PC-3 (cell line): ENCODE results near the gene HHIPL2. TPM values are rescaled to one million over a fixed set of nuclear protein-coding genes. Genes with fewer than 3 reads are reported as not detected.
"Not testable (repeated sequence)": the region's sequence is repeated elsewhere in the genome, so short reads cannot be mapped to it uniquely, and the experiment has no call there.

Experiments
- ATAC-seq: fragments of 200-7000 bp; cut with Tn5 transposase; 2 replicates; pipeline ENCODE4 v1.9.1; 2020; ENCODE audit warnings: mild to moderate bottlenecking, moderate library complexity
- BruUV-seq: library from RNA; stranded (reverse); fragments of 400-500 nt; replicated peaks from 2 replicates; lab custom pipeline; 2021; lab: Mats Ljungman, UMichigan
- CTCF ChIA-PET: fragments of 300-600 bp; sonication (Branson Sonifier 250); formaldehyde crosslinking; loops from one replicate; lab custom pipeline; 2022; ENCODE audit warnings: antibody characterized with exemption; lab: Charles Lee
- POLR2A ChIA-PET: fragments of 300-600 bp; sonication (Branson Sonifier 250); formaldehyde crosslinking; loops from one replicate; lab custom pipeline; 2022; ENCODE audit warnings: antibody characterized with exemption; ENCODE audit not compliant: unreplicated experiment; lab: Charles Lee
- DNase-seq: peaks from one replicate; pipeline ENCODE4 v3.0.0-alpha.2; 2015
- H2AFZ ChIP-seq: fragments of 300-600 bp; sonication (generic); 2 replicates; pipeline ENCODE4 v1.6.0; 2016; ENCODE audit warnings: antibody characterized with exemption, low read length
- H3F3A ChIP-seq: fragments of 300-600 bp; sonication (generic); one replicate; pipeline ENCODE4 v1.6.0; 2017; ENCODE audit warnings: antibody characterized with exemption, low read length, control low read depth, mild to moderate bottlenecking; ENCODE audit not compliant: unreplicated experiment
- H3K27ac ChIP-seq: fragments of 300-600 bp; sonication (generic); 2 replicates; pipeline ENCODE4 v1.5.1; 2016; ENCODE audit warnings: mild to moderate bottlenecking, low read length
- H3K27me3 ChIP-seq: fragments of 300-600 bp; sonication (generic); 2 replicates; pipeline ENCODE4 v1.6.1; 2016; ENCODE audit warnings: low read length, mixed read lengths
- H3K36me3 ChIP-seq: fragments of 300-600 bp; sonication (generic); 2 replicates; pipeline ENCODE4 v1.6.1; 2016; ENCODE audit warnings: low read depth, mixed run types, low read length, mixed read lengths
- H3K4me1 ChIP-seq: fragments of 300-600 bp; sonication (generic); 2 replicates; pipeline ENCODE4 v1.5.1; 2016; ENCODE audit warnings: low read length; ENCODE audit not compliant: insufficient read depth
- H3K4me2 ChIP-seq: fragments of 300-600 bp; sonication (generic); 2 replicates; pipeline ENCODE4 v1.6.0; 2016; ENCODE audit warnings: low read length
- H3K4me3 ChIP-seq: fragments of 300-600 bp; sonication (generic); 2 replicates; pipeline ENCODE4 v1.5.1; 2016; ENCODE audit warnings: mild to moderate bottlenecking, low read length, mixed read lengths
- H3K79me2 ChIP-seq: fragments of 300-600 bp; sonication (generic); 2 replicates; pipeline ENCODE4 v1.6.1; 2017; ENCODE audit warnings: low read length, mixed read lengths
- H3K9ac ChIP-seq: fragments of 300-600 bp; sonication (generic); 2 replicates; pipeline ENCODE4 v1.6.0; 2016; ENCODE audit warnings: mild to moderate bottlenecking, low read length
- H3K9me2 ChIP-seq: fragments of 300-600 bp; sonication (generic); replicated peaks from 2 replicates; pipeline ENCODE4 v1.6.1; 2016; ENCODE audit warnings: mixed run types, low read length, mixed read lengths
- H3K9me3 ChIP-seq: fragments of 300-600 bp; sonication (generic); 2 replicates; pipeline ENCODE4 v1.6.1; 2016; ENCODE audit warnings: low read length, mixed read lengths
- H4K20me1 ChIP-seq: fragments of 300-600 bp; sonication (generic); 2 replicates; pipeline ENCODE4 v1.6.1; 2016; ENCODE audit warnings: low read length, mixed read lengths
- intact Hi-C: fragments of 100-400 bp; cut with micrococcal nuclease; formaldehyde crosslinking; loops from 2 replicates; pipeline ENCODE4 v1.9.0; 2023
- total RNA-seq: library from RNA; depleted of rRNA; stranded (reverse); fragments of >200 nt; gene quantifications from 2 replicates; pipeline ENCODE4 v1.2.3, GENCODE V29; 2014; rRNA removed

Gene HHIPL2
- total RNA-seq, 1 experiment from 2014 or later, result 1.2 TPM

- H2AFZ ChIP-seq, H3K27me3 ChIP-seq, POLR2A ChIA-PET, H3K4me3 ChIP-seq, ATAC-seq, H3K9me3 ChIP-seq, DNase-seq, H3K9me2 ChIP-seq, H3K4me1 ChIP-seq, H3K36me3 ChIP-seq, H3K79me2 ChIP-seq, H4K20me1 ChIP-seq, H3F3A ChIP-seq, H3K4me2 ChIP-seq, BruUV-seq, CTCF ChIA-PET, H3K27ac ChIP-seq, H3K9ac ChIP-seq, intact Hi-C loops: not testable (repeated sequence)
Measured at GRCh38 chr1:222473717-222474116, 74.2 kb downstream of the HHIPL2 start.

GRCh38 chr1:222472776-222473540 is 74.9 kb downstream of the HHIPL2 start:
- H4K20me1 ChIP-seq, H3K9me3 ChIP-seq, H3K27me3 ChIP-seq, intact Hi-C loops, H3K79me2 ChIP-seq, DNase-seq, H3K4me2 ChIP-seq, H3K4me3 ChIP-seq, H3K27ac ChIP-seq, H3K4me1 ChIP-seq, H2AFZ ChIP-seq, POLR2A ChIA-PET, H3K9ac ChIP-seq, H3K9me2 ChIP-seq, H3F3A ChIP-seq, ATAC-seq, H3K36me3 ChIP-seq, BruUV-seq: not testable (repeated sequence)
- CTCF ChIA-PET, result interaction anchor here (0.5 kb wide), 1 partner anchor 92 kb away, joined by 3 read pairs; no protein-coding TSS in a partner anchor

Other genes starting within 250 kb of the HHIPL2 start
- 27.9 and 29.4 TPM in 2 replicates for gene TAF1A, start 41.8 kb upstream of the HHIPL2 start, total RNA-seq
- 50.8 and 69.3 TPM in 2 replicates for gene MIA3, start 70.0 kb upstream of the HHIPL2 start, total RNA-seq
- gene AIDA, start 164.4 kb upstream of the HHIPL2 start, total RNA-seq, result 38.0 and 41.4 TPM in 2 replicates
- gene BROX, start 164.5 kb upstream of the HHIPL2 start, total RNA-seq, result 60.7 and 68.4 TPM in 2 replicates
- not detected in 2 replicates for gene FAM177B, start 189.1 kb upstream of the HHIPL2 start, total RNA-seq